ENCODE measurements around the gene ZNF385B. TPM values are rescaled to one million over a fixed set of nuclear protein-coding genes. Genes with fewer than 3 reads are reported as not detected.

Gene ZNF385B
- polyA plus RNA-seq, 1 donor from 2014 or later, result 0.31 TPM

DNA sequence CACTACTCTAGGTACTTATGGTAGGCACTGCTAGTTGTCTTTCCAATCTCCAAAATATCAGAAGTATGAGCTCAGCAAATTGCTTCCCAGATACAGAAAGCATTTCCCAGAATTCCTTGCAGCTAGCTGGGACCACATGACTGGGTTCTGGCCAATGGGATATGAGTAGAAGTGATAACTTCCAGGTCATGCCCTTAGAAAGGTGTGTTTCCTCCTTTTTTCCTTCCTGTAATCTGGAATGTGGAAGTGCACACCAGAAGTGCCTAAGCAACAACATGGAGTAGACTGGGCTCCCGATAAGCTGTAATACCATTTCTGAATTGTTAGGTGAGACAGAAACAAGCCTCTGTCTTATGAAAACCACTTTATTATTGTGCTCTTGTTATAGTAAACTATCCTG lies 279.8 kb downstream of the ZNF385B start:
- Histone ChIP-seq H2AFZ (ENCODE audit: low read depth, low read length) (no peak overlapping the region), H3F3A (ENCODE audit: insufficient read depth, low read length, poor library complexity, severe bottlenecking) (no peaks in the 10 kb centered on the region), H3K9me3 (ENCODE audit: low read length) (no peaks in the 10 kb centered on the region), H3K27me3 (ENCODE audit: insufficient read depth, low read depth, low read length) (no peaks in the 10 kb centered on the region), H3K9me2 (ENCODE audit: insufficient read depth, low read length) (no peaks in the 10 kb centered on the region), H3K4me2 (ENCODE audit: low read length) (no peak overlapping the region), H3K36me3 (ENCODE audit: insufficient read depth, low read length) (no peaks in the 10 kb centered on the region), H3K4me3 (ENCODE audit: low read length) (no peak overlapping the region), H3K79me2 (replicated peaks; ENCODE audit: insufficient read depth, low read length) (no peaks in the 10 kb centered on the region), H3K27ac (ENCODE audit: low read length) (no peak overlapping the region), H4K20me1 (ENCODE audit: insufficient read depth) (no peaks in the 10 kb centered on the region), H3K9ac (ENCODE audit: low read length) (no peak overlapping the region)
- no peak for TF ChIP-seq MXI1 (conservative IDR thresholded peaks at IDR 0.05; ENCODE audit: poor library complexity, severe bottlenecking)
- TF ChIP-seq SMC3 (conservative IDR thresholded peaks at IDR 0.05; ENCODE audit: poor library complexity), result no peak
- no peak for TF ChIP-seq CTCF (IDR thresholded peaks at IDR 0.05; ENCODE audit: poor library complexity, severe bottlenecking)
- no peak for TF ChIP-seq RAD21 (conservative IDR thresholded peaks at IDR 0.05)
- TF ChIP-seq TAF1 (IDR thresholded peaks at IDR 0.05; ENCODE audit: low read depth), result no peak
- TF ChIP-seq, protein P1, sequence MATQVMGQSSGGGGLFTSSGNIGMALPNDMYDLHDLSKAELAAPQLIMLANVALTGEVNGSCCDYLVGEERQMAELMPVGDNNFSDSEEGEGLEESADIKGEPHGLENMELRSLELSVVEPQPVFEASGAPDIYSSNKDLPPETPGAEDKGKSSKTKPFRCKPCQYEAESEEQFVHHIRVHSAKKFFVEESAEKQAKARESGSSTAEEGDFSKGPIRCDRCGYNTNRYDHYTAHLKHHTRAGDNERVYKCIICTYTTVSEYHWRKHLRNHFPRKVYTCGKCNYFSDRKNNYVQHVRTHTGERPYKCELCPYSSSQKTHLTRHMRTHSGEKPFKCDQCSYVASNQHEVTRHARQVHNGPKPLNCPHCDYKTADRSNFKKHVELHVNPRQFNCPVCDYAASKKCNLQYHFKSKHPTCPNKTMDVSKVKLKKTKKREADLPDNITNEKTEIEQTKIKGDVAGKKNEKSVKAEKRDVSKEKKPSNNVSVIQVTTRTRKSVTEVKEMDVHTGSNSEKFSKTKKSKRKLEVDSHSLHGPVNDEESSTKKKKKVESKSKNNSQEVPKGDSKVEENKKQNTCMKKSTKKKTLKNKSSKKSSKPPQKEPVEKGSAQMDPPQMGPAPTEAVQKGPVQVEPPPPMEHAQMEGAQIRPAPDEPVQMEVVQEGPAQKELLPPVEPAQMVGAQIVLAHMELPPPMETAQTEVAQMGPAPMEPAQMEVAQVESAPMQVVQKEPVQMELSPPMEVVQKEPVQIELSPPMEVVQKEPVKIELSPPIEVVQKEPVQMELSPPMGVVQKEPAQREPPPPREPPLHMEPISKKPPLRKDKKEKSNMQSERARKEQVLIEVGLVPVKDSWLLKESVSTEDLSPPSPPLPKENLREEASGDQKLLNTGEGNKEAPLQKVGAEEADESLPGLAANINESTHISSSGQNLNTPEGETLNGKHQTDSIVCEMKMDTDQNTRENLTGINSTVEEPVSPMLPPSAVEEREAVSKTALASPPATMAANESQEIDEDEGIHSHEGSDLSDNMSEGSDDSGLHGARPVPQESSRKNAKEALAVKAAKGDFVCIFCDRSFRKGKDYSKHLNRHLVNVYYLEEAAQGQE (IDR thresholded peaks at IDR 0.05; ENCODE audit: borderline replicate concordance), result no peak
- TF ChIP-seq EZH2 (IDR thresholded peaks at IDR 0.05; ENCODE audit: borderline replicate concordance, insufficient read depth, low read length, poor library complexity, severe bottlenecking), result no peak
- no peak for TF ChIP-seq POLR2AphosphoS5 (IDR thresholded peaks at IDR 0.05)
- TF ChIP-seq EP300 (conservative IDR thresholded peaks at IDR 0.05; ENCODE audit: poor library complexity, severe bottlenecking), result no peak

GRCh38 chr2:179580378-179581146 lies 280.9 kb downstream of the ZNF385B start:
- Histone ChIP-seq H3K36me3 (ENCODE audit: insufficient read depth, low read length) (no peaks in the 10 kb centered on the region), H4K20me1 (ENCODE audit: insufficient read depth) (no peaks in the 10 kb centered on the region), H3K27ac (ENCODE audit: low read length) (no peak overlapping the region), H3K9me3 (ENCODE audit: low read length) (no peaks in the 10 kb centered on the region), H3K9me2 (ENCODE audit: insufficient read depth, low read length) (no peaks in the 10 kb centered on the region), H3K27me3 (ENCODE audit: insufficient read depth, low read depth, low read length) (no peaks in the 10 kb centered on the region), H3K4me3 (ENCODE audit: low read length) (no peak overlapping the region), H3K79me2 (replicated peaks; ENCODE audit: insufficient read depth, low read length) (no peaks in the 10 kb centered on the region), H3K9ac (ENCODE audit: low read length) (no peak overlapping the region), H3K4me2 (ENCODE audit: low read length) (no peak overlapping the region), H3F3A (ENCODE audit: insufficient read depth, low read length, poor library complexity, severe bottlenecking) (no peaks in the 10 kb centered on the region), H2AFZ (ENCODE audit: low read depth, low read length) (no peak overlapping the region)
- TF ChIP-seq, protein P1 (IDR thresholded peaks at IDR 0.05; ENCODE audit: borderline replicate concordance), result no peak
- TF ChIP-seq POLR2AphosphoS5 (IDR thresholded peaks at IDR 0.05) (no peak), MXI1 (conservative IDR thresholded peaks at IDR 0.05; ENCODE audit: poor library complexity, severe bottlenecking) (no peak), CTCF (IDR thresholded peaks at IDR 0.05; ENCODE audit: poor library complexity, severe bottlenecking) (no peak), EZH2 (IDR thresholded peaks at IDR 0.05; ENCODE audit: borderline replicate concordance, insufficient read depth, low read length, poor library complexity, severe bottlenecking) (no peak)

Data from neural cell (in vitro differentiated cells).